Cardiac septum (tissue), 1 donor: ENCODE data around the gene HOXA1. TPM values are rescaled to one million over a fixed set of nuclear protein-coding genes. Genes with fewer than 3 reads are reported as not detected.
A peak's percentile ranks its signal among the peaks of the same experiment; 100 is the strongest.

Source experiments
- DNase-seq: peaks from one replicate; pipeline ENCODE4 v3.0.0-alpha.2; 2020; ENCODE audit warnings: low spot score
- intact Hi-C: fragments of 100-400 bp; cut with DNase I; formaldehyde crosslinking; loops from one replicate; pipeline ENCODE4 v1.14.0; 2022
- total RNA-seq: library from RNA; stranded (reverse); fragmentation: NEBNext Ultra II Directional; extraction: Animal tissue kit (Norgen Biotek cat#: 25700); gene quantifications from one replicate; pipeline ENCODE4 v1.2.1, GENCODE V29; 2021
- donor health status: DM: no; HTN: no; CAD: no.

HOXA1 gene
- total RNA-seq, 1 donor from 2014 or later = 0.19 TPM

- no peak for DNase-seq
- intact Hi-C loops = no loop called here
Observed at GRCh38 chr7:27119412-27119911, 23.7 kb upstream of the HOXA1 start.

GRCh38 chr7:27118580-27118979 lies 22.8 kb upstream of the HOXA1 start:
- peak; percentile 33 for DNase-seq
- intact Hi-C loops = no loop called here

- DNase-seq = peak; percentile 66
- intact Hi-C loops = no loop called here
Observed at GRCh38 chr7:27117887-27118491, 22.2 kb upstream of the HOXA1 start.

- intact Hi-C loops = no loop called here
- DNase-seq = peak; percentile 36
Observed at GRCh38 chr7:27116962-27117886, 21.4 kb upstream of the HOXA1 start.

DNA sequence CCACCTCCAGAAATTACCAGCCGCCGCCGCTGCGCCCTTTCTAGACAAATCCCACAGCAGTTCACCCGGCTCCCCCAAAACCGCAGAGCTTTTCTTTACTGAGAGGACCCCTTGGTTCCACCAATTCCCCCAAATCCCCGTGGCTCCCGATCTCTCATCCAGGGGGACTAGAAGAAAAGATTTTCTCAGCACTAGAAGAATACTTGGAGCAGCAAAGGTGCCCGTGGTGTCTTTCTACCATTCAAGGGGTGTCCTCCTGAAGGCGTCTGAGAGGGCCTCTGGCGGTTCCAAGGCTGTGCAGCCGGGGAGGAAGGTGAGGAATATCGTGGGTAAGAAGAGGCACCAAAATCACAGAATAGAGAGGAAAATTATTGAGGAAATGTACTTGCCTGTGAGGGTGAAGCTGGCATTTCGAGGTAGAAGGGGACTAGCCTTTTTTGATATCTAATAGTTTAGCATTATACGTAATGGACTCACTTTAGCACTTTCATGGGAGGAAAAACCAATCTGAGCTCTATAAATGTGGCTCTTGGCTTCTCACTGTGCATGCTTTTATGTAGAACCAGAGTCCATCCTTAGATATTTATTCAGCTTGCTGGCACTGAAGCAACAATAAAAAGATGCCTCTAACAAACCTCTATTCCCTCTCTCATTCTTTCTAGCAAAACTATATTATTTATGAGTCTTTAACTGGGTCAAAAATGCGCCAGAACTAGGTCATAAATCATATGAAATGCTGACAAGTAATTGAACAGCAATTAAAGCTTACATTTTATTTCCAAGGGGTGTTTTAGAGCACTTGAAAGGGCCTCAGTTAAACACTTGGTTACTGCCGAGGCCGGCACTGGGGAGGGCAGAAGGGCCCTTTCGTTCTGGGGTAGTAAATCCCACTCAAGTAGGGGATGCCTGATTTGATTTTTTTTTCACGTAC lies 20.5 kb upstream of the HOXA1 start:
- DNase-seq = no peak
- intact Hi-C loops = no loop called here

- DNase-seq = no peak
- intact Hi-C loops = no loop called here
Observed at GRCh38 chr7:27115221-27116026, 19.6 kb upstream of the HOXA1 start.

- no peak for DNase-seq
- intact Hi-C loops = no loop called here
Observed at GRCh38 chr7:27114881-27115220, 19.1 kb upstream of the HOXA1 start.

DNA sequence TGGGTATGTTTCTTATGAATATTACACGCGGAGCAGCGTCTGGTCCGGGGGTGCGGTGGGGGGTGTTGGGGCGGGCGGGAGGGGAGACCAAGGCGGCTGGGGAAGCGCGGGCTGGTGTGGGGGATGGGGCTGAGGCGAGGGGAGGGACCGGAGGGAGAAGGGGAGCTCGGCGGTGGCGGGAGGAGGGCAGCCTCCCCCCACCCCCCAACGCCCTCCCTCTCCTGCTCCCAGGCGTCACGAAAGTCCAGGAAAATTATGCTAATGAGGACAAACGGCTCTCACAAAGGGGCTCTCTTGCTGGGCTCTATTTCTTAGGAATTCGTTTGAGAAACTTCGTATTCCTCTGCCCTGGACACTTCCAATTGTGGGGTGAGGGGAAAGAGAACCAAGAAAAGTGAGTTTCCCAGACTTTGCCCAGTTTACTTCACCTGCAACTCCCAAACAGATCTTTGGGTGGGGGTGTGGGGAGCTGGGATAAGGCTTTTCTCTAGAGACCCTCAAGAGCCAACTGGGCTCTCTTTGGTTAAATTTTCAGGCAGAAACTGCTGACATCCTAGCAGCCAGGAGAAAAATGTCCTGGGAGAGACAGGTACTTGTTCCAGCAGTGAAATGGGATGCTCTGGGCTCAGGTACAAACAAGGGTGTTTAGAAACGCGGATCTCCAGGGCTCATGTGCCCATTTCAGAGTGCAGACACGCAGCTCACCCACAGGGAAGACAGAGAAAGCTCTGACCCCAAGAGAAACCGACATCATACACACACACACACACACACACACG lies 18.4 kb upstream of the HOXA1 start:
- no peak for DNase-seq
- intact Hi-C loops = no loop called here

GRCh38 chr7:27112955-27113949 lies 17.5 kb upstream of the HOXA1 start:
- no peak for DNase-seq
- intact Hi-C loops = no loop called here

- no peak for DNase-seq
- intact Hi-C loops = no loop called here
Observed at GRCh38 chr7:27112361-27112760, 16.6 kb upstream of the HOXA1 start.

DNA sequence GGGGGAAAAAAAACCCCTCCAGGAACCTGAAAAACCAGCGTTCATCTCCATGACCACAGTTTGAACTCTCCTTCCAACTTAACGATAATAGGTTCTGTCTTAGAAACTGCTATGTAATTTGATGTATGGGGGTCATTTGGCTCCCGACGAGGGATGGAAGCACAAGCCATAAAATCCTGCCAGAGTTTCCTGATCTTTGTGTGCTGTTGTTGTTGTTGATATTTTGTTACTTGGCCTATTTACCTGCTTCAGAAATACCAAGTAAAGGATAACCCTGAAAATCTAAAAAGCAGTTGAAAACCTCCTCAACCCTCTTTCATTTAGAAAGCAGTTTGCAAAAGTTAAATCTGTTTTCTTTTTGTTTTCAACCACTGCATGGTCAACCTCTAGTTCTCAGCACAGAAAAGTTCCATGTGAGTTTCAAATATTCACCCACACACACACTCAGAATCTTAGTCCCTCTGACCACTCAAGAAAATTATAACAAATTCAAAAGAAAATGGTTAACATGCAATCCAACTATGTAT lies 16.0 kb upstream of the HOXA1 start:
- intact Hi-C loops = no loop called here
- DNase-seq = no peak

- no peak for DNase-seq
- intact Hi-C loops = no loop called here
Observed at GRCh38 chr7:27111042-27111750, 15.4 kb upstream of the HOXA1 start.

DNA sequence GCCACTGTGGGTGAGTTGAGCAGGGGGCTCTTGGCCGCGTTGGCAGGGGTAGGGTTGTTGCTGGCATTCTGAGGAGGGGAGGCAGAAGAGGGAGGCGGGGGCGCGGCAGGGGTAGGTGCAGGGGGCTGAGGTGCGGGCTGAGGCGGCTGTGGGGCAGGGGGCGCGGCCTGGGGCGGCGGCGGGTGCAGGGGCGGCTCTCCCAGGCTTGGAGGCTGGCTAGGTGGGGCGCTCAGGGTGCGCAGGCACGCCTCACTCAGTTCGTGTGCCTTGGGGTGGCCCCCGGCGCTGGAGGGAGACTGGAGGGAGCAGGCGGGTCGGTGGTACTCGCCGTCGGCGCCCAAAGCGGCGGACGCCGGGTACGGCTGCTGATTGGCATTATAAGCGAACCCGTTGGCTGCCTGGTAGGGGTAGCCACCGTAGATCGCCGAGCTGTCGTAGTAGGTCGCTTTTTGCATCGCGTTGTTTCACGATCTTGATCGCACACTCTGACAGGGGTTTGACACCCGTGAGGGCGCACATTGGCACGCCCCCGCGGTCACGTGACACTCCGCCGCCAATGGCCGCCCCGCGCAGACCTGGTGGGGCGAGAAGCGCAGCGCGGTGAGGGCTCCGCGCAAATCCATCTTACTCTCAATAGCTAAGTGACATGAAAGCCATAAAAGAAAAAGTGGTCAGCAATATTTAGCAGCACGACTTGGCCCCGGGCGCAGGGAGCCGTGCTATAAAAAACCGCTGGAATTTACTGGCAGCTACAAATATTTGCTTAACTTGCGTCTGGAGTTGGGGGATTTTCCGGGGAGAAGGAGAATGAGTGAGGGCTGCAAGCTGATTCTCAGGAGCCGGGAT lies 14.6 kb upstream of the HOXA1 start:
- DNase-seq = peak; percentile 66
- intact Hi-C loops = no loop called here

DNA sequence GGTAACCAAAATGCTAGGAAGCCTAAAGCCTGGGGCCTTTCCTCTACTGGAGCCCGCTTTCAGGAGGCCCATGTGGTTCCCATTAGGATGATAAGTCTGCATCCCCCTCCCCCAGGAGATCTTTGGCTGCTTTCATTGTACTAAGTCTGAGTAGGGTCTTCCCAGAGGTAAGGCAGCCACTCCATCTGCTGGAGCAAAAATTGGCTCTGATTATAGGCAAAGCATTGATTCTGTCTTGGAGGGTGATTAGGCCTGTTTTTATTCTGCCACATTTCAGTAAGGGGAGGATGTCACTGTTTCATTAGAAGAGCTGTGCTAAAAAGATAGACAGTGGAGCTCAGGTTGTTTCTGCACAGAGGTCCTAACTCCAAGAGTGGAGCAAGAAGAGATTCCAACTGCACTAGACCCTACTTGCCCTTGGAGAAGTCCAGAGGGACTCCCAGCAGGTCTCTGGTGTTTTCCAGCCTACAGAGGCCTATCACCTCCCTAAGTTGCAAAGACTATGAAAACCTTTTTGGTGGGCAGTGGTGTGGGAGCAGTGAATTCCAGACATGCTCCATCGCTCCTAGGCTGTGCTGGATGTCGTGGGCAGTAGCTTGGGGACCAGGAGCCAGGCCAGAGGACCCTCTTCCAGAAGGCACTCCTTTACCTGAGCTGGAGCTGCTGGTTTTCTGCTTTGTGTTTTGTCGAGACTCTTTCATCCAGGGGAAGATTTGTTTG lies 13.8 kb upstream of the HOXA1 start:
- DNase-seq = no peak
- intact Hi-C loops = loop anchor here (10.0 kb wide), 1 partner anchor 905 kb away; the partner anchor contains the start of genes CBX3 and HNRNPA2B1
